CD4-positive, CD25-positive, alpha-beta regulatory T cell (primary cell): ENCODE measurements around the gene TRIM67. TPM values are rescaled to one million over a fixed set of nuclear protein-coding genes. Genes with fewer than 3 reads are reported as not detected.
"Not testable (repeated sequence)": the region's sequence is repeated elsewhere in the genome, so short reads cannot be mapped to it uniquely, and the experiment has no call there.

Experiments
- ATAC-seq, 2 donors: fragments of 150-1000 bp; cut with Tn5 transposase; one replicate each; pipeline ENCODE4 v1.10.0; 2021; ENCODE audit warnings: low read depth in 2 of 2, moderate number of reproducible peaks in 2 of 2, moderate library complexity in 1 of 2
- DNase-seq, 3 donors: peaks; one replicate each; pipeline versions ENCODE4 v3.0.0 to v3.0.0-alpha.2; 2012 to 2022; ENCODE audit warnings: mixed read lengths in 1 of 3
- H3K27ac ChIP-seq: one replicate; pipeline ENCODE4 v1.7.0; 2013; ENCODE audit warnings: mild to moderate bottlenecking, low read length; ENCODE audit not compliant: insufficient read depth, poor library complexity, severe bottlenecking
- H3K27me3 ChIP-seq: one replicate; pipeline ENCODE4 v1.7.0; 2013; ENCODE audit warnings: low read length; ENCODE audit not compliant: control insufficient read depth, insufficient read depth
- H3K36me3 ChIP-seq: one replicate; pipeline ENCODE4 v1.7.0; 2013; ENCODE audit warnings: mild to moderate bottlenecking, low read length, moderate library complexity; ENCODE audit not compliant: control insufficient read depth, insufficient read depth
- H3K4me1 ChIP-seq: 2 replicates; pipeline ENCODE4 v1.7.0; 2013; ENCODE audit warnings: mild to moderate bottlenecking, low read length; ENCODE audit not compliant: insufficient read depth, control insufficient read depth, poor library complexity, severe bottlenecking
- H3K4me3 ChIP-seq: one replicate; pipeline ENCODE4 v1.7.0; 2013; ENCODE audit warnings: low read depth, mild to moderate bottlenecking, low read length, moderate library complexity
- H3K9me3 ChIP-seq, 2 experiments: 1 replicate in 1 of 2; 2 replicates in 1 of 2; pipeline ENCODE4 v1.7.0; 2013; ENCODE audit warnings: low read length in 2 of 2, mild to moderate bottlenecking in 1 of 2, moderate library complexity in 1 of 2; ENCODE audit not compliant: control insufficient read depth in 2 of 2
- H3K27ac Mint-ChIP-seq, 3 donors: one replicate each; pipeline ENCODE4 v1.8.0; 2020 to 2022; ENCODE audit warnings: mild to moderate bottlenecking in 3 of 3, mixed read lengths in 3 of 3, moderate library complexity in 2 of 3
- H3K27me3 Mint-ChIP-seq: one replicate; pipeline ENCODE4 v1.8.0; 2022; ENCODE audit warnings: mild to moderate bottlenecking, mixed read lengths
- H3K36me3 Mint-ChIP-seq: one replicate; pipeline ENCODE4 v1.8.0; 2020; ENCODE audit warnings: mixed read lengths
- H3K4me1 Mint-ChIP-seq, 4 donors: one replicate each; pipeline ENCODE4 v1.8.0; 2020 to 2022; ENCODE audit warnings: mixed read lengths in 4 of 4, mild to moderate bottlenecking in 1 of 4
- H3K4me3 Mint-ChIP-seq, 4 donors: one replicate each; pipeline ENCODE4 v1.8.0; 2020 to 2022; ENCODE audit warnings: mild to moderate bottlenecking in 4 of 4, mixed read lengths in 4 of 4, moderate library complexity in 3 of 4
- H3K9me3 Mint-ChIP-seq, 7 donors: one replicate each; pipeline ENCODE4 v1.8.0; 2020 to 2022; ENCODE audit warnings: mixed read lengths in 7 of 7, mild to moderate bottlenecking in 3 of 7, moderate library complexity in 2 of 7
- polyA plus RNA-seq, 4 donors: library from polyadenylated mRNA; unstranded; fragments of 300-500 nt; fragmentation: Illumina TruSeq; gene quantifications; one replicate each; pipeline ENCODE4 v1.2.3, GENCODE V29; 2021
- total RNA-seq: library from RNA; stranded (reverse); gene quantifications from one replicate; pipeline ENCODE4 v1.2.3, GENCODE V29; 2022

The TRIM67 gene
- total and polyA plus RNA-seq, 5 donors from 2014 or later, result not detected

GRCh38 chr1:231210126-231210525, 48.3 kb downstream of the TRIM67 start:
- Histone ChIP-seq H3K27me3 (no peaks in the 10 kb centered on the region), H3K36me3 (no peaks in the 10 kb centered on the region), H3K9me3 (no peaks in the 10 kb centered on the region), H3K4me1 (peaks cover 10% of the 10 kb centered on the region), H3K27ac (no peak overlapping the region), H3K4me3 (no peak overlapping the region)
- Mint-ChIP-seq H3K27me3 (peaks cover 11% of the 10 kb centered on the region), H3K4me3 (no peak overlapping the region), H3K4me1 (peaks cover 3 to 19% (median 10%) of the 10 kb centered on the region in 4 donors), H3K9me3 (no peaks in the 10 kb centered on the region), H3K36me3 (no peaks in the 10 kb centered on the region), H3K27ac (no peak overlapping the region)
- ATAC-seq, result no peak
- no peak for DNase-seq

DNA sequence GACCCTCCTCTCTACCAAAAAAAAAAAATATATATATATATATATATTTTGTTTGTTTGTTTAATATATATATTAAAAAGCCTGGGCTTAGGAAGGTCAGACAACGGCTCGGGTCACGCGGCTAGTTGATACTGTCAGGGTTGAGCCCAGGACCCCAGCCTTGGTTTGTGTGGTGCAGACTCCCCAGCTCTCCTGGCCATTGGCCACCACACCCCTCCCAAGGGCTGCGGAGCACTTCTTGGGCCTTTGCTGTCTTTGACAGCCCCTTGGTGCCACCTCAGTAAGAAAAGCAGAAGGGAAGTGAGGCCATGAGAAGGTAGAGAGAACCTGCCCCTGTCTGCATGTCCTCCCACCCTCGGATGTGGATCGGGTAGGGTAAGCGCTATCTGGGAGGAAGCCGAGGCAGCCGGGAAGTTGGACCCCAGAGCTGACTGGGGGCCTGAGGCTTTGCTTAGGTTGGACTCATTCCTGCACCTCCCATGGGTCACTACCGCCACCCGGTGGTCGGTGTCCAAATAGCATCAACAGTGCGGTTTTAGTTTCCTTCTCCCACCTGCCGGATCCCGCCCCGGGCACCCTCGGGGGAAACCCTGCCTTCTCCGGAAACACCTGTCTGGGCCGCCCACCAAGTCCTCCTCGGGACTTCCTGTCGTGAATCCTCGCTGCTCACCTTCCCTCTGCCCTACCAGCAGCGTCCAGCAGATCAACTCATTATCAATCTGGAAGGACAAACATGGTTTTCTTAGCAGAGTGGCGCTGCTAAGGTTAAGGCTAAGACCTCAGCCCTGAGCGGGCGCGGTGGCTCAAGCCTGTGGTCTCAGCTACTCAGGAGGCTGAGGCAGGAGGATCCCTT, 49.4 kb downstream of the TRIM67 start:
- peak overlapping the region; percentile 73 to 94 (median 91) for H3K4me3 Mint-ChIP-seq
- Histone ChIP-seq H3K9me3 (no peaks in the 10 kb centered on the region), H3K4me1 (peaks cover 10% of the 10 kb centered on the region), H3K4me3 (peak overlapping the region; percentile 68), H3K36me3 (no peaks in the 10 kb centered on the region), H3K27me3 (no peaks in the 10 kb centered on the region), H3K27ac (no peak overlapping the region)
- H3K9me3 Mint-ChIP-seq, result no peaks in the 10 kb centered on the region
- peak; percentile 88 to 93 for ATAC-seq
- no peaks in the 10 kb centered on the region for H3K36me3 Mint-ChIP-seq
- H3K4me1 Mint-ChIP-seq, result peaks cover 5 to 30% (median 18%) of the 10 kb centered on the region in 4 donors
- peak; percentile 80 to 92 (median 84) for DNase-seq
- peaks cover 11% of the 10 kb centered on the region for H3K27me3 Mint-ChIP-seq
- peak overlapping the region in 2 of 3 donors; percentile 57 to 72 for H3K27ac Mint-ChIP-seq

DNA sequence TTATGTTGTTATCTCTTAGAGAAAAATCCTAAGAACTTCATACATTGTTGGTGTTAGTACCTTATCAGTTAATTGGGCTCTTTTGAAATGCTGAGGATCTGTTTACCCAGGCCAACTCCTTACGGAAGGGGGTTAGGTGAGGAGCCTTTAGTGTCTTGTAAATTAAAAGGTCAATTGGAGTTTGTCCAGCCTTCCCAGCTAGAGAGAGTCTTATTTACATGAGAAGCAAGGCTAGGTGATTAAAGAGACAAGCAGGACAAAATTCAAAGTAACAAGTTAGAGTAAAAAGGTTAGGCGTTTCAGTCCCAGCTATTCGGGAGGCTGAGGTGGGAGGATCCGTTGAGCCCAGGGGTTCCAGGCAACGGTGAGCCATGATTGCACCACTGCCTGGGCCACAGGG, 50.4 kb downstream of the TRIM67 start:
- not testable (repeated sequence) for H3K36me3 Mint-ChIP-seq, DNase-seq, H3K27ac ChIP-seq, H3K9me3 ChIP-seq, H3K27ac Mint-ChIP-seq, H3K9me3 Mint-ChIP-seq, ATAC-seq, H3K4me1 ChIP-seq, H3K27me3 ChIP-seq, H3K4me3 Mint-ChIP-seq, H3K36me3 ChIP-seq, H3K4me3 ChIP-seq
- peaks cover 12% of the 10 kb centered on the region for H3K27me3 Mint-ChIP-seq
- peaks cover 5 to 32% (median 18%) of the 10 kb centered on the region in 4 donors for H3K4me1 Mint-ChIP-seq

DNA sequence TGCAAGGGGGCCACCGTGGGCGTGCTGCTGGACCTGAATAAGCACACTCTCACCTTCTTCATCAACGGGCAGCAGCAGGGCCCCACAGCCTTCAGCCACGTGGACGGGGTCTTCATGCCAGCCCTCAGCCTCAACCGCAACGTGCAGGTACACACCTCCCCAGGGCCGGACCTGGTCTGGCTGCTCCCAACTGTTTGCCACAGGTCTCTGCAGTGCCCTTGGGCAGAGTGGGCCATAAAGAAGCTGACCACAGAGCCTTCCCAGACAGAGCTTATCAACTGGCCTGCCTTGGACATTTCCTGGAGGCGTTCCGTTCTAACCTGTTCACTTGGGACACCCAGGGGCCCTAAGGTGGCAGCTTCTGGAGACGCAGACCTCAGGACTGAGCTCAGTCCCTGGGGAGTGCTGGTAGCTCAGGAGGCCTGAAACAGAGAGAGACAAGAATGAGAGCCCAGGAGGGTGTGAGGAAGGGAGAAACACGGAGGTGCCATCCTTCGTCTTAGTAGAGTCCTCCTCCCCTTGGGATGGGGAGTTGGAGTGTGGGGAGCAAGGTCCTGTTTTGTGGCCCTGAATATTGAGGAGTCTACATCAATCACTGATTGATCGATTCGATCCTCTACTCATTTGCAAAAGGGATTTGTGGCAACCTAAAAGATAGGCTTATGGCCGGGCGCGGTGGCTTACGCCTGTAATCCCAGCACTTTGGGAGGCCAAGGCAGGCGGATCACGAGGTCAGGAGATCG, 52.1 kb downstream of the TRIM67 start:
- Mint-ChIP-seq H3K9me3 (no peaks in the 10 kb centered on the region), H3K27me3 (peaks cover 12% of the 10 kb centered on the region), H3K27ac (no peak overlapping the region), H3K4me1 (peaks cover 5 to 32% (median 18%) of the 10 kb centered on the region in 4 donors), H3K4me3 (no peak overlapping the region), H3K36me3 (no peaks in the 10 kb centered on the region)
- ATAC-seq (no peak), DNase-seq (no peak)
- no peaks in the 10 kb centered on the region for H3K36me3 ChIP-seq
- H3K4me3 ChIP-seq, result no peak overlapping the region
- no peaks in the 10 kb centered on the region for H3K9me3 ChIP-seq
- no peaks in the 10 kb centered on the region for H3K27me3 ChIP-seq
- H3K27ac ChIP-seq, result no peak overlapping the region
- peaks cover 10% of the 10 kb centered on the region for H3K4me1 ChIP-seq

DNA sequence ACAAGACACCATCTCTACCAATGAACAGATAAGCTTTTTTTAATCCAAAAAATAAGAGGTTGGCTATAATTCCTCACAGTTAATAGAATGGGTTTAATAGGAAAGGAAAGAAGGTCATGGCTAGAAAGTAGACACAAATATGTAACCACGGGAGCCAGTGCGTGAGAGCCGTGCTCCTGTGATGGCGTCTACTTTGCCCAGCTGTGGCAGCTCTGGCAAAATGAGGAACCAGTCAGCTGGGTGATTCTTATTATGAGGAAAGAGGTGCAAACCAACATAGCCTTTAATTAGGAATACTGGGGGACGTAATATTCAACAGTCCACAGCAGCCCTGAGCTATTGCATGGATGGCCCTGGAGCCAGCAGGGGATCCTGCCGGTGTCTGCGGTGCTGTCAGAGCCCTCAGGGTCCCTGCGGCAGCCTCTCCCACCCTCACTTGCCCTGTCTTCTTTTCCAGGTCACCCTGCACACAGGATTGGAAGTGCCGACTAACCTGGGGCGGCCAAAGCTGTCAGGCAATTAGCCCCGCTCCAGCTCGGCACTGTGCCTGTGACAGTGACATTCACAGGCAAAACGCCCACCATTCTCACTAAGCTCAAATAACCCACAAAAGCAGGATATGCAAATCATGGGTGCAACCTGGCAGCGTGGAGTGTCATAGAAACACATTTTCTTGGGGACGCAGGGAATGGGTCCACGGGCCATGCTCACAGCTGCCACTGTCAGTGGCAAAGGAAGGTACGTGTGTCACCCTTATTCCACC, 53.2 kb downstream of the TRIM67 start:
- Mint-ChIP-seq H3K4me3 (no peak overlapping the region), H3K4me1 (peaks cover 5 to 32% (median 18%) of the 10 kb centered on the region in 4 donors), H3K9me3 (no peaks in the 10 kb centered on the region), H3K27ac (peak overlapping the region in 1 of 3 donors; percentile 8), H3K27me3 (peaks cover 12% of the 10 kb centered on the region), H3K36me3 (no peaks in the 10 kb centered on the region)
- Histone ChIP-seq H3K4me1 (peaks cover 10% of the 10 kb centered on the region), H3K9me3 (no peaks in the 10 kb centered on the region), H3K27me3 (no peaks in the 10 kb centered on the region), H3K4me3 (no peak overlapping the region), H3K36me3 (no peaks in the 10 kb centered on the region), H3K27ac (no peak overlapping the region)
- ATAC-seq (no peak), DNase-seq (peak in 1 of 3 donors; percentile 10)

GRCh38 chr1:231215681-231216385, 54.0 kb downstream of the TRIM67 start:
- no peak for DNase-seq
- Mint-ChIP-seq H3K27ac (peak overlapping the region in 2 of 3 donors; percentile 8 to 20), H3K36me3 (no peaks in the 10 kb centered on the region), H3K27me3 (peaks cover 12% of the 10 kb centered on the region), H3K9me3 (peaks cover 0 to under 1% (median 0%) of the 10 kb centered on the region in 7 donors), H3K4me3 (peak overlapping the region in 1 of 4 donors; percentile 76), H3K4me1 (peaks cover 5 to 32% (median 18%) of the 10 kb centered on the region in 4 donors)
- Histone ChIP-seq H3K4me3 (no peak overlapping the region), H3K4me1 (peaks cover 10% of the 10 kb centered on the region), H3K9me3 (no peaks in the 10 kb centered on the region), H3K27ac (no peak overlapping the region), H3K36me3 (no peaks in the 10 kb centered on the region), H3K27me3 (no peaks in the 10 kb centered on the region)
- ATAC-seq, result no peak

DNA sequence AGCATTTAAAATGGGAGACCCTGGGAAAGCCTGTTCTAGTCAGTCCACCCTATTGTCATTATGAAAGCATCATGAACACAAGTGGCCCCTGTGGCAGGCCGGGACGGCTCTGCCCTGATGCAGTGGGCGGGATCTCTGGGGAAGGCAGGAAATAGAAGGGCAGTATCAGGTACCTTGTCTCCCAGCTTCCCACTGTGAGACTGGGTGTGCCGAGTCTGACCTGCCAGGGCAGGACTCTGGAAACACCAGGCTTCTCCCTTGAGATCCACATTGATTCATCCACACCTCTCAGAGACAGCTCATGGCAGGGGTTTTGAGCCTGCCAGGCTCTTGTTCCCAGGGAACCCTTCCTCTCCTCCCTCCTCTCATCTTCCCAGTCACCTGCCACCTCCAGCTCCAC, 54.6 kb downstream of the TRIM67 start:
- no peak overlapping the region for H3K4me3 ChIP-seq
- Mint-ChIP-seq H3K27ac (peak overlapping the region in 2 of 3 donors; percentile 8 to 16), H3K27me3 (peaks cover 9% of the 10 kb centered on the region), H3K4me3 (no peak overlapping the region), H3K36me3 (no peaks in the 10 kb centered on the region), H3K4me1 (peaks cover 2 to 26% (median 14%) of the 10 kb centered on the region in 4 donors), H3K9me3 (peaks cover 0 to 2% (median 0%) of the 10 kb centered on the region in 7 donors)
- H3K9me3 ChIP-seq, result no peaks in the 10 kb centered on the region
- ATAC-seq, result no peak
- no peak overlapping the region for H3K27ac ChIP-seq
- H3K4me1 ChIP-seq, result peaks cover 3% of the 10 kb centered on the region
- no peaks in the 10 kb centered on the region for H3K36me3 ChIP-seq
- H3K27me3 ChIP-seq, result no peaks in the 10 kb centered on the region
- no peak for DNase-seq
